OCI-LY3 (cell line): ENCODE data around the gene RSPRY1.

ENCODE experiments used
- H2AFZ ChIP-seq: fragments of 200-600, 300-600 bp; shearing (Covaris generic); 2 replicates; pipeline ENCODE4 v1.6.0; 2014; ENCODE audit warnings: antibody characterized with exemption, low read depth, low read length
- H3K27ac ChIP-seq: fragments of 200-600, 300-600 bp; sonication (generic); 2 replicates; pipeline ENCODE4 v1.5.1; 2014; ENCODE audit warnings: mild to moderate bottlenecking, low read length, moderate library complexity, mixed read lengths
- H3K27me3 ChIP-seq: fragments of 200-600, 300-600 bp; sonication (generic); 2 replicates; pipeline ENCODE4 v1.6.1; 2014; ENCODE audit warnings: low read depth, low read length, mixed read lengths
- H3K36me3 ChIP-seq: fragments of 200-600, 300-600 bp; sonication (generic); replicated peaks from 2 replicates; pipeline ENCODE3; 2014; ENCODE audit warnings: low read depth, low read length, mixed read lengths
- H3K4me1 ChIP-seq: fragments of 300-600, 200-600 bp; sonication (generic); 2 replicates; pipeline ENCODE4 v1.6.1; 2014; ENCODE audit warnings: low read length, mixed read lengths
- H3K4me2 ChIP-seq: fragments of 200-600, 300-600 bp; sonication (generic); 2 replicates; pipeline ENCODE4 v1.6.1; 2014; ENCODE audit warnings: low read length, mixed read lengths
- H3K4me3 ChIP-seq: fragments of 300-600, 200-600 bp; sonication (generic); 2 replicates; pipeline ENCODE4 v1.5.1; 2014; ENCODE audit warnings: antibody characterized with exemption, mild to moderate bottlenecking, low read length, moderate library complexity
- H3K79me2 ChIP-seq: fragments of 300-600, 200-600 bp; shearing (Covaris generic); 2 replicates; pipeline ENCODE4 v1.6.1; 2014; ENCODE audit warnings: mild to moderate bottlenecking, low read length, mixed read lengths
- H3K9ac ChIP-seq: fragments of 300-600, 200-600 bp; shearing (Covaris generic); 2 replicates; pipeline ENCODE4 v1.6.0; 2014; ENCODE audit warnings: mild to moderate bottlenecking, low read length, moderate library complexity
- H3K9me3 ChIP-seq: fragments of 200-600, 300-600 bp; shearing (Covaris generic); 2 replicates; pipeline ENCODE4 v1.6.1; 2014; ENCODE audit warnings: low read length, mixed read lengths; ENCODE audit not compliant: insufficient read depth
- H4K20me1 ChIP-seq: fragments of 200-600, 300-600 bp; sonication (generic); 2 replicates; pipeline ENCODE4 v1.6.1; 2016; ENCODE audit warnings: low read length, mixed read lengths; ENCODE audit not compliant: insufficient read depth
- CTCF ChIP-seq: fragments of 200-600, 300-600 bp; sonication (generic); IDR thresholded peaks from 2 replicates; pipeline ENCODE4 v1.5.1; 2014; ENCODE audit warnings: antibody characterized with exemption, low read length, low read depth
- EZH2phosphoT487 ChIP-seq: fragments of 200-600 bp; shearing (Covaris generic); IDR thresholded peaks from 2 replicates; pipeline ENCODE4 v1.6.1; 2018; ENCODE audit warnings: antibody characterized with exemption, mixed run types, low read depth

The RSPRY1 gene

GRCh38 chr16:57178196-57178595 lies 7.9 kb upstream of the RSPRY1 start:
- H3K9ac ChIP-seq, result no peak overlapping the region
- peaks cover 41% of the 10 kb centered on the region for H3K79me2 ChIP-seq
- H3K4me2 ChIP-seq, result no peak overlapping the region
- TF ChIP-seq EZH2phosphoT487 (no peak), CTCF (no peak)
- H3K9me3 ChIP-seq, result no peaks in the 10 kb centered on the region
- H3K4me3 ChIP-seq, result no peak overlapping the region
- H4K20me1 ChIP-seq, result no peaks in the 10 kb centered on the region
- H3K4me1 ChIP-seq, result no peaks in the 10 kb centered on the region
- H3K27me3 ChIP-seq, result no peaks in the 10 kb centered on the region
- no peak overlapping the region for H2AFZ ChIP-seq
- H3K36me3 ChIP-seq, result peaks cover 3% of the 10 kb centered on the region
- H3K27ac ChIP-seq, result no peak overlapping the region

DNA sequence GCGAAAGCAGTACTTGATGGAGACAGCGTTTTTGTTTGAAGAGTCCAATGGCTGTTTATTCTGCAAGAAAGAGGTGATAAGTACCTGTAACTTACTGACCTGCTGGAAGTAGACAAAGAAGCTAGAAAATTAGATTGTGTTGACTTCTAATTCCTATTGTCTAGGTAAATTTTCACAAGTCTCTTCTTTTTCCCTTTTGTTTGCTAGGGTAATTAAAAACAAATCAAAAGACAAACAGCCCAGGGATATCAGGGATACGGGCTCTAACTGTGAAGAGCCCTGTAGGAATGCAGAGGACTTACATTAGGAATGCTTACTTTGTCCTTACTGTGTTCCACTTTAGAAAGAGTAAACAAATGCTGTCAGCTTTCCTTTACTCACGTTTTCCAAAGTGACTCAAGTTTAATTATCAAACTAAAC lies 7.3 kb upstream of the RSPRY1 start:
- Histone ChIP-seq H3K9me3 (no peaks in the 10 kb centered on the region), H3K79me2 (peaks cover 47% of the 10 kb centered on the region), H3K9ac (no peak overlapping the region), H3K4me2 (no peak overlapping the region), H3K27ac (no peak overlapping the region), H3K4me3 (no peak overlapping the region), H4K20me1 (no peaks in the 10 kb centered on the region), H3K4me1 (no peaks in the 10 kb centered on the region; the same call in 1 of the 2 replicates), H2AFZ (no peak overlapping the region), H3K27me3 (no peaks in the 10 kb centered on the region), H3K36me3 (peaks cover 3% of the 10 kb centered on the region)
- TF ChIP-seq CTCF (no peak), EZH2phosphoT487 (no peak)

- Histone ChIP-seq H3K36me3 (peaks cover 3% of the 10 kb centered on the region), H3K4me2 (no peak overlapping the region), H3K9ac (no peak overlapping the region), H3K4me1 (peaks cover 5% of the 10 kb centered on the region), H3K9me3 (no peaks in the 10 kb centered on the region), H2AFZ (no peak overlapping the region), H3K4me3 (no peak overlapping the region), H3K27me3 (no peaks in the 10 kb centered on the region), H3K79me2 (peaks cover 53% of the 10 kb centered on the region), H4K20me1 (no peaks in the 10 kb centered on the region), H3K27ac (no peak overlapping the region)
- TF ChIP-seq EZH2phosphoT487 (no peak), CTCF (no peak)
Measured at GRCh38 chr16:57179215-57179828, 6.8 kb upstream of the RSPRY1 start.

- H3K79me2 ChIP-seq, result peaks cover 90% of the 10 kb centered on the region
- no peak for TF ChIP-seq EZH2phosphoT487
- TF ChIP-seq CTCF, result no peak
- H3K27me3 ChIP-seq, result no peaks in the 10 kb centered on the region
- H4K20me1 ChIP-seq, result peaks cover 6% of the 10 kb centered on the region
- peak overlapping the region; percentile 87 for H3K4me3 ChIP-seq
- H2AFZ ChIP-seq, result no peak overlapping the region
- peak overlapping the region; percentile 77; the same call in 1 of the 2 replicates for H3K9ac ChIP-seq
- peaks cover 18% of the 10 kb centered on the region for H3K4me1 ChIP-seq
- H3K9me3 ChIP-seq, result no peaks in the 10 kb centered on the region
- H3K4me2 ChIP-seq, result peak overlapping the region; percentile 94
- no peak overlapping the region for H3K27ac ChIP-seq
- no peaks in the 10 kb centered on the region for H3K36me3 ChIP-seq
Measured at GRCh38 chr16:57184113-57184512, 2.0 kb upstream of the RSPRY1 start.
